Measurements from ENCODE around the gene GOLGA2. TPM values are rescaled to one million over a fixed set of nuclear protein-coding genes. Genes with fewer than 3 reads are reported as not detected.

The GOLGA2 gene
- total RNA-seq (10 to 100 TPM; 35.8 to 92.8 (median 79.2) TPM), polyA plus RNA-seq (100 to 1,000 TPM in 2 of 3 donors, 10 to 100 TPM in 1; 87.7 to 221 (median 124) TPM)
- long read RNA-seq, donor 1, partial matches to known transcripts: 6 of 6 reads
- long read RNA-seq, donor 1, other reads (novel, unspliced or antisense): 0 of 6 reads
- long read RNA-seq, donor 2: 0 reads
- long read RNA-seq, donor 3, partial matches to known transcripts: 0 of 1 reads
- long read RNA-seq, donor 3, other reads (novel, unspliced or antisense): 0 of 1 reads
- long read RNA-seq, donor 4, partial matches to known transcripts: 7 of 9 reads
- long read RNA-seq, donor 4, other reads (novel, unspliced or antisense): 2 of 9 reads
- long read RNA-seq, donor 5, full-length matches to known transcripts: 4 of 35 reads
- long read RNA-seq, donor 5, partial matches to known transcripts: 8 of 35 reads
- long read RNA-seq, donor 5, other reads (novel, unspliced or antisense): 23 of 35 reads
- long read RNA-seq, donor 6, partial matches to known transcripts: 10 of 12 reads
- long read RNA-seq, donor 6, other reads (novel, unspliced or antisense): 2 of 12 reads
- long read RNA-seq, donor 7, partial matches to known transcripts: 0 of 2 reads
- long read RNA-seq, donor 7, other reads (novel, unspliced or antisense): 0 of 2 reads
- long read RNA-seq, donor 8, partial matches to known transcripts: 62 of 150 reads
- long read RNA-seq, donor 8, other reads (novel, unspliced or antisense): 86 of 150 reads
- long read RNA-seq, donor 9, partial matches to known transcripts: 0 of 2 reads
- long read RNA-seq, donor 9, other reads (novel, unspliced or antisense): 0 of 2 reads
- long read RNA-seq, donor 10, partial matches to known transcripts: 0 of 2 reads
- long read RNA-seq, donor 10, other reads (novel, unspliced or antisense): 0 of 2 reads

GRCh38 chr9:128275198-128276007 is at the start of gene GOLGA2:
TSS of gene GOLGA2 (minus strand) at chr9:128276007. CDS start at chr9:128275976, 31 bp downstream.
- intact Hi-C loops (cut with DNase I): no loop called here
- Histone ChIP-seq H3K36me3 (replicated peaks in 1 of 2) (peaks cover 0 to 33% of the 10 kb centered on the region in 2 donors), H3K27ac (peak within 1 kb of the TSS; percentile 6 to 95 (median 75)), H3K27me3 (no peaks in the 10 kb centered on the region), H3K9me3 (replicated peaks in 1 of 3) (no peaks in the 10 kb centered on the region), H3K4me3 (peak within 1 kb of the TSS; percentile 48 to 92 (median 74)), H3K4me1 (replicated peaks in 1 of 2) (peaks cover 11 to 25% of the 10 kb centered on the region in 2 donors)
- TF ChIP-seq CTCF (IDR thresholded peaks at IDR 0.05) (no peak), POLR2A (IDR thresholded peaks at IDR 0.05) (peak in 1 of 2 donors; percentile 17)
- WGBS, 4 donors: 0 to 1% (median 1%) methylated on average over 17 to 56 of the region's 57 CpGs
- peak; percentile 40 to 75 (median 50) for DNase-seq

GRCh38 chr9:128324401-128324800 is 48.6 kb upstream of the GOLGA2 start:
- no peak for DNase-seq
- peaks cover 0 to 40% of the 10 kb centered on the region in 2 donors for H3K36me3 ChIP-seq (replicated peaks in 1 of 2)
- no peak overlapping the region for H3K4me3 ChIP-seq
- WGBS, 4 donors: 80 to 100% (median 95%) methylated on average over 1 of the region's 1 CpG
- H3K27me3 ChIP-seq: no peaks in the 10 kb centered on the region
- no peak for TF ChIP-seq CTCF (IDR thresholded peaks at IDR 0.05)
- no peak for TF ChIP-seq POLR2A (IDR thresholded peaks at IDR 0.05)
- H3K27ac ChIP-seq: no peak overlapping the region
- no peaks in the 10 kb centered on the region for H3K9me3 ChIP-seq (replicated peaks in 1 of 3)
- H3K4me1 ChIP-seq (replicated peaks in 1 of 2): peaks cover 20 to 27% of the 10 kb centered on the region in 2 donors
- intact Hi-C loops (cut with DNase I): no loop called here

GRCh38 chr9:128323791-128324190 is 48.0 kb upstream of the GOLGA2 start:
- WGBS, 4 donors: 75 to 80% (median 79%) methylated on average over 12 of the region's 12 CpGs
- H3K27ac ChIP-seq: peak overlapping the region in 1 of 5 donors; percentile 19
- DNase-seq: no peak

More at GRCh38 chr9:128323791-128324190, 48.0 kb upstream of the GOLGA2 start:
- peaks cover 17 to 22% of the 10 kb centered on the region in 2 donors for H3K4me1 ChIP-seq (replicated peaks in 1 of 2)
- H3K36me3 ChIP-seq (replicated peaks in 1 of 2): peaks cover 0 to 40% of the 10 kb centered on the region in 2 donors
- intact Hi-C loops (cut with DNase I): no loop called here
- TF ChIP-seq POLR2A (IDR thresholded peaks at IDR 0.05) (no peak), CTCF (IDR thresholded peaks at IDR 0.05) (no peak)
- H3K27me3 ChIP-seq: no peaks in the 10 kb centered on the region
- H3K4me3 ChIP-seq: peak overlapping the region in 1 of 4 donors; percentile 74
- H3K9me3 ChIP-seq (replicated peaks in 1 of 3): no peaks in the 10 kb centered on the region
